GM12878 (cell line): Measurements from ENCODE around the gene SMAD9. TPM values are rescaled to one million over a fixed set of nuclear protein-coding genes. Genes with fewer than 3 reads are reported as not detected.

Experiments
- ATAC-seq: fragments of 200-7000 bp; cut with Tn5 transposase; 3 replicates; pipeline ENCODE4 v1.9.1; 2020; ENCODE audit warnings: mild to moderate bottlenecking, moderate library complexity
- BruUV-seq: library from RNA; stranded (reverse); fragments of 400-500 nt; replicated peaks from 2 replicates; lab custom pipeline; 2021; lab: Mats Ljungman, UMichigan
- CTCF ChIA-PET: fragments of 300-600 bp; sonication (Branson Sonifier 250); formaldehyde crosslinking; extraction: SDS; loops from one replicate; lab custom pipeline; 2021; ENCODE audit warnings: inconsistent platforms; lab: Yijun Ruan, JAX
- POLR2A ChIA-PET: fragments of 350-600 bp; formaldehyde crosslinking; extraction: SDS; loops from one replicate; lab custom pipeline; 2021; ENCODE audit warnings: inconsistent platforms; lab: Charles Lee
- RAD21 ChIA-PET: fragments of 300-600 bp; sonication (Branson Sonifier 250); formaldehyde crosslinking; loops from one replicate; lab custom pipeline; 2023; ENCODE audit warnings: antibody characterized with exemption; ENCODE audit not compliant: unreplicated experiment; lab: Charles Lee
- SMC1A ChIA-PET: fragments of 300-600 bp; sonication (Branson Sonifier 250); formaldehyde crosslinking; loops from one replicate; lab custom pipeline; 2023; ENCODE audit not compliant: unreplicated experiment, uncharacterized antibody; lab: Charles Lee
- DNase-seq: peaks from one replicate; pipeline ENCODE4 v3.0.0-alpha.2; 2011; ENCODE audit warnings: low read depth, low spot score
- FAIRE-seq: peaks from 3 replicates; lab custom pipeline; 2011; peaks lifted over from hg19 to GRCh38; lab: Jason Lieb, UNC
- H2AFZ ChIP-seq: 2 replicates; pipeline ENCODE4 v1.6.0; 2011; ENCODE audit warnings: low read depth, low read length, control low read depth; ENCODE audit not compliant: control insufficient read depth
- H3K27ac ChIP-seq: 2 replicates; pipeline ENCODE4 v1.5.1; 2011; ENCODE audit warnings: control low read depth; ENCODE audit not compliant: control insufficient read depth, insufficient read depth
- H3K27me3 ChIP-seq, 2 experiments: replicated peaks in 1 of 2; 2 replicates each; pipeline versions ENCODE4 v1.6.0 to v1.6.1; 2011; ENCODE audit warnings: low read length in 1 of 2; ENCODE audit not compliant: control insufficient read depth in 2 of 2, insufficient read depth in 2 of 2
- H3K36me3 ChIP-seq, 2 experiments: 2 replicates each; pipeline ENCODE4 v1.5.1; 2011; ENCODE audit warnings: low read length in 1 of 2; ENCODE audit not compliant: control insufficient read depth in 2 of 2, insufficient read depth in 2 of 2
- H3K4me1 ChIP-seq: 2 replicates; pipeline ENCODE4 v1.6.1; 2011; ENCODE audit warnings: mild to moderate bottlenecking, low read length, moderate library complexity, mixed read lengths; ENCODE audit not compliant: control insufficient read depth, insufficient read depth
- H3K4me2 ChIP-seq: 2 replicates; pipeline ENCODE4 v1.6.0; 2011; ENCODE audit warnings: control low read depth; ENCODE audit not compliant: control insufficient read depth, insufficient read depth
- H3K4me3 ChIP-seq: fragments of 200-600 bp; sonication (generic); 2 replicates; pipeline ENCODE4 v1.5.1; 2016
- H3K79me2 ChIP-seq: 2 replicates; pipeline ENCODE4 v1.6.0; 2011; ENCODE audit warnings: low read length; ENCODE audit not compliant: control insufficient read depth, insufficient read depth
- H3K9ac ChIP-seq: 2 replicates; pipeline ENCODE4 v1.8.0; 2011; ENCODE audit warnings: low read length, control low read depth, mixed read lengths; ENCODE audit not compliant: control insufficient read depth, insufficient read depth
- H3K9me3 ChIP-seq: replicated peaks from 3 replicates; pipeline ENCODE4 v1.5.1; 2011; ENCODE audit warnings: mild to moderate bottlenecking, low read length; ENCODE audit not compliant: control insufficient read depth, insufficient read depth
- H4K20me1 ChIP-seq: 2 replicates; pipeline ENCODE4 v1.6.0; 2011; ENCODE audit not compliant: control insufficient read depth, insufficient read depth
- BCL11A ChIP-seq: IDR thresholded peaks from 2 replicates; pipeline ENCODE4 v1.6.1; 2011; ENCODE audit warnings: low read depth, low read length
- BHLHE40 ChIP-seq, 2 experiments: fragments of 450-650 bp in 1 of 2; IDR thresholded peaks; 2 replicates each; pipeline ENCODE4 v1.6.1; 2011 to 2017; ENCODE audit warnings: low read depth in 2 of 2, borderline replicate concordance in 1 of 2, improper control_type of control experiment in 1 of 2, low read length in 1 of 2, mild to moderate bottlenecking in 1 of 2
- EED ChIP-seq: sonication (generic); IDR thresholded peaks from 2 replicates; pipeline ENCODE4 v1.6.1; 2016; ENCODE audit warnings: antibody characterized with exemption, low read depth
- HDGF ChIP-seq: fragments of 450-650 bp; IDR thresholded peaks from 2 replicates; pipeline ENCODE4 v1.6.1; 2016; ENCODE audit warnings: antibody characterized with exemption
- NR2F1 ChIP-seq: fragments of 450-650 bp; conservative IDR thresholded peaks from 2 replicates; pipeline ENCODE4 v1.6.1; 2017; ENCODE audit warnings: mild to moderate bottlenecking
- NRF1 ChIP-seq: conservative IDR thresholded peaks from 2 replicates; pipeline ENCODE4 v1.6.1; 2011; ENCODE audit warnings: mild to moderate bottlenecking, low read depth, low read length, improper control_type of control experiment
- PAX5 ChIP-seq: IDR thresholded peaks from 2 replicates; pipeline ENCODE4 v1.6.1; 2011; ENCODE audit warnings: low read depth, low read length, borderline replicate concordance
- RAD21 ChIP-seq: IDR thresholded peaks from 2 replicates; pipeline ENCODE4 v1.6.1; 2011; ENCODE audit warnings: mild to moderate bottlenecking, low read depth, low read length, moderate library complexity; ENCODE audit not compliant: insufficient read depth
- SMC3 ChIP-seq: IDR thresholded peaks from 2 replicates; pipeline ENCODE4 v1.6.1; 2011; ENCODE audit warnings: low read length, improper control_type of control experiment, borderline replicate concordance
- SPI1 ChIP-seq: IDR thresholded peaks from 2 replicates; pipeline ENCODE4 v1.6.1; 2011; ENCODE audit warnings: low read depth, mild to moderate bottlenecking, low read length, moderate library complexity, borderline replicate concordance; ENCODE audit not compliant: insufficient read depth
- TAF1 ChIP-seq: IDR thresholded peaks from 2 replicates; pipeline ENCODE4 v1.6.1; 2011; ENCODE audit warnings: mild to moderate bottlenecking, low read depth, low read length, borderline replicate concordance
- ZBTB40 ChIP-seq: fragments of 450-650 bp; IDR thresholded peaks from 2 replicates; pipeline ENCODE4 v1.6.1; 2016; ENCODE audit warnings: mild to moderate bottlenecking, moderate library complexity, borderline replicate concordance
- WGBS: methylation state at CpG from one replicate; pipeline ENCODE4 v1.1.6; 2016; ENCODE audit warnings: low lambda C conversion rate; ENCODE audit not compliant: insufficient replicate concordance, insufficient coverage; ENCODE audit errors: missing lambda C conversion rate; 5-methylcytosine and 5-hydroxymethylcytosine counted together
- in situ Hi-C: fragments of 300-500 bp; cut with MboI; formaldehyde crosslinking; loops from 9 replicates; pipeline ENCODE4 v1.14.3; 2018; ENCODE audit warnings: mixed read lengths
- intact Hi-C: fragments of 100-400 bp; cut with micrococcal nuclease; formaldehyde crosslinking; loops from one replicate; pipeline ENCODE4 v1.14.2; 2022; ENCODE audit not compliant: unreplicated experiment
- polyA plus RNA-seq, 11 experiments: library from polyadenylated mRNA; depleted of rRNA in 4 of 11; unstranded in 6 of 11; stranded (reverse) in 5 of 11; fragments of >200 nt; fragmentation: Nextera tagmentation in 4 of 11; fragmentation: Illumina TruSeq in 1 of 11; extraction: Ambion mirVana in 4 of 11; extraction: Trizol in 1 of 11; gene quantifications; 1 replicate in 1 of 11; 2 replicates in 10 of 11; pipeline versions ENCODE4 v1.2.1 to v1.2.3, GENCODE V29; 2011 to 2016; ENCODE audit warnings: inconsistent platforms in 2 of 11, missing spikeins in 2 of 11, low read depth in 1 of 11
- total RNA-seq, 4 experiments: library from RNA; depleted of rRNA in 3 of 4; stranded (reverse); fragments of >200 nt in 3 of 4; fragmentation: Illumina TruSeq in 1 of 4; extraction: Trizol in 1 of 4; gene quantifications; 2 replicates each; pipeline versions ENCODE4 v1.2.1 to v1.2.3, GENCODE V29; 2013 to 2021

The SMAD9 gene
- total and polyA plus RNA-seq, 10 of the 15 experiments (the other 5 are each of a cell fraction or from before 2014, with no cell fraction given), result 0.22 to 0.69 (median 0.42) TPM; not detected in 6

- H2AFZ ChIP-seq, result no peak overlapping the region
- CTCF ChIA-PET, result no interaction called here
- H3K4me3 ChIP-seq, result no peak overlapping the region
- no peaks in the 10 kb centered on the region for H3K79me2 ChIP-seq
- no peaks in the 10 kb centered on the region for H3K4me1 ChIP-seq
- TF ChIP-seq NRF1, result no peak
- TF ChIP-seq RAD21, result no peak
- TF ChIP-seq HDGF, result no peak
- no peak for TF ChIP-seq SMC3
- no peak for TF ChIP-seq ZBTB40
- TF ChIP-seq BCL11A, result no peak
- TF ChIP-seq SPI1, result no peak
- no peak for TF ChIP-seq TAF1
- TF ChIP-seq PAX5, result no peak
- TF ChIP-seq BHLHE40 (IDR thresholded peaks at IDR 0.05; ENCODE audit: borderline replicate concordance in 1 of 2, low read depth in 2 of 2, low read length in 1 of 2), result no peak
- TF ChIP-seq NR2F1, result no peak
- no peak for TF ChIP-seq EED
- FAIRE-seq (no peak), ATAC-seq (no peak), DNase-seq (no peak)
- 77% methylated on average over 12 of the region's 12 CpGs for WGBS
- H3K9ac ChIP-seq, result no peak overlapping the region
- in situ Hi-C loops (no loop called here), intact Hi-C loops (loop anchor here (10.0 kb wide), 1 partner anchor 415 kb away; no protein-coding TSS in a partner anchor)
- no peaks in the 10 kb centered on the region for H4K20me1 ChIP-seq
- no TSS peak for BruUV-seq
- SMC1A ChIA-PET, result no interaction called here
- H3K27me3 ChIP-seq, result no peaks in the 10 kb centered on the region
- RAD21 ChIA-PET, result no interaction called here
- POLR2A ChIA-PET, result interaction anchor here (0.6 kb wide), 1 partner anchor 178 kb away, joined by 3 read pairs; no protein-coding TSS in a partner anchor
- H3K27ac ChIP-seq, result no peak overlapping the region
- no peaks in the 10 kb centered on the region for H3K9me3 ChIP-seq
- no peaks in the 10 kb centered on the region; a peak in 1 of 4 replicates for H3K36me3 ChIP-seq
- no peak overlapping the region for H3K4me2 ChIP-seq
Observed at GRCh38 chr13:36839981-36840380, 80.1 kb downstream of the SMAD9 start.
